Measurements from ENCODE around the gene CTRL.
A peak's percentile ranks its signal among the peaks of the same experiment; 100 is the strongest.
"Not testable (repeated sequence)": the region's sequence is repeated elsewhere in the genome, so short reads cannot be mapped to it uniquely, and the experiment has no call there.

Gene CTRL

GRCh38 chr16:67922740-67923139, 8.9 kb downstream of the CTRL start:
- no peak for DNase-seq

GRCh38 chr16:67922221-67922620, 9.4 kb downstream of the CTRL start:
- DNase-seq, result no peak

- DNase-seq, result no peak
Measured at GRCh38 chr16:67919622-67920221, 11.9 kb downstream of the CTRL start.

GRCh38 chr16:67917852-67918236, 13.8 kb downstream of the CTRL start:
- peak; percentile 95 for DNase-seq

- DNase-seq, result no peak
Measured at GRCh38 chr16:67917140-67917851, 14.4 kb downstream of the CTRL start.

GRCh38 chr16:67915831-67916723, 15.6 kb downstream of the CTRL start:
- DNase-seq, result no peak

GRCh38 chr16:67915496-67915769, 16.2 kb downstream of the CTRL start:
- DNase-seq, result not testable (repeated sequence)

GRCh38 chr16:67914758-67915495, 16.7 kb downstream of the CTRL start:
- no peak for DNase-seq

GRCh38 chr16:67910158-67910557, 21.5 kb downstream of the CTRL start:
- no peak for DNase-seq

- DNase-seq, result no peak
Measured at GRCh38 chr16:67909056-67909742, 22.5 kb downstream of the CTRL start.

- DNase-seq, result no peak
Measured at GRCh38 chr16:67907397-67908180, 24.1 kb downstream of the CTRL start.

- no peak for DNase-seq
Measured at GRCh38 chr16:67902831-67903230, 28.8 kb downstream of the CTRL start.

GRCh38 chr16:67901734-67902133, 29.9 kb downstream of the CTRL start:
- DNase-seq, result no peak

- DNase-seq, result no peak
Measured at GRCh38 chr16:67897231-67897630, 34.4 kb downstream of the CTRL start.

- no peak for DNase-seq
Measured at GRCh38 chr16:67893743-67894399, 37.8 kb downstream of the CTRL start.

GRCh38 chr16:67892899-67893742, 38.5 kb downstream of the CTRL start, which contains the start of gene PSKH1:
TSS of gene PSKH1 (plus strand) at chr16:67893254. CDS start at chr16:67908750, 15,496 bp downstream.
- peak; percentile 100 for DNase-seq

- no peak for DNase-seq
Measured at GRCh38 chr16:67892375-67892774, 39.3 kb downstream of the CTRL start.

GRCh38 chr16:67888331-67888730, 43.3 kb downstream of the CTRL start:
- DNase-seq, result no peak

GRCh38 chr16:67886387-67886786, 45.3 kb downstream of the CTRL start:
- no peak for DNase-seq

GRCh38 chr16:67885976-67886375, 45.7 kb downstream of the CTRL start:
- no peak for DNase-seq

All from 8988T (cell line).